WERI-Rb-1 (cell line): ENCODE data around the gene MAD1L1.
"Not testable (repeated sequence)": the region's sequence is repeated elsewhere in the genome, so short reads cannot be mapped to it uniquely, and the experiment has no call there.

Experiments
- DNase-seq: peaks from one replicate; pipeline ENCODE4 v3.0.0-alpha.2; 2020
- H3K27ac ChIP-seq: fragments of 250-450 bp; sonication (Bioruptor Pico); 2 replicates; pipeline ENCODE4 v1.5.1; 2020; ENCODE audit warnings: mild to moderate bottlenecking, moderate library complexity
- H3K27me3 ChIP-seq: fragments of 250-450 bp; sonication (Bioruptor Pico); 2 replicates; pipeline ENCODE4 v1.5.1; 2021; ENCODE audit warnings: mild to moderate bottlenecking, low read depth, moderate library complexity; ENCODE audit not compliant: insufficient read depth, severe bottlenecking
- H3K36me3 ChIP-seq: fragments of 250-450 bp; sonication (Bioruptor Pico); 2 replicates; pipeline ENCODE4 v1.5.1; 2020; ENCODE audit warnings: mild to moderate bottlenecking, moderate library complexity
- H3K4me3 ChIP-seq: 2 replicates; pipeline ENCODE4 v1.5.1; 2011; ENCODE audit warnings: low read depth, mild to moderate bottlenecking, control low read depth, low read length
- H3K9me3 ChIP-seq: fragments of 250-450 bp; sonication (Bioruptor Pico); 2 replicates; pipeline ENCODE4 v1.5.1; 2021; ENCODE audit warnings: mild to moderate bottlenecking, moderate library complexity; ENCODE audit not compliant: severe bottlenecking
- TF ChIP-seq, protein P1 (sequence below): IDR thresholded peaks from 2 replicates; pipeline ENCODE4 v1.5.1; 2011; ENCODE audit warnings: low read depth, mild to moderate bottlenecking, control low read depth, inconsistent platforms, low read length

Gene MAD1L1

DNA sequence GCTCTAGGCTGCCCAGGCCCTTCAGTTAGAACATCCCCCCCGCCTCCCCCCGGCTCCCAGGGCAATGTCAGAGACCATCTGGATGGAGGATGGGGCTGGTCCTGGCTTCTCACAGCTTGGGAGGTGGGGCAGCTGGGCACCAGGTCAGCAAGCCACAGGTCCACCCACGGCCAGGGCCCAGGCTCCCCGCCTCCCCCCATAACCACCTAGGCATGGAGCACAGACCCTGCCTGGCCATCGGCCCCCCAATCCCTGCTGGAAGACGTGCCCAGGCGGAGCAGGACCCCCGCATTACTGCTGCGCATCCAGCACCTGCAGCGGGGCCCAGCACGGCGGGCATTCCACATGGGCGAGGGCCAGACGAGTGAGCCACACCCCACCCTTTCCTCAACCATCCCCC, 393.0 kb downstream of the MAD1L1 start:
- Histone ChIP-seq H3K27me3 (no peaks in the 10 kb centered on the region), H3K4me3 (no peak overlapping the region), H3K9me3 (no peaks in the 10 kb centered on the region), H3K27ac (no peak overlapping the region), H3K36me3 (no peaks in the 10 kb centered on the region)
- TF ChIP-seq, protein P1, sequence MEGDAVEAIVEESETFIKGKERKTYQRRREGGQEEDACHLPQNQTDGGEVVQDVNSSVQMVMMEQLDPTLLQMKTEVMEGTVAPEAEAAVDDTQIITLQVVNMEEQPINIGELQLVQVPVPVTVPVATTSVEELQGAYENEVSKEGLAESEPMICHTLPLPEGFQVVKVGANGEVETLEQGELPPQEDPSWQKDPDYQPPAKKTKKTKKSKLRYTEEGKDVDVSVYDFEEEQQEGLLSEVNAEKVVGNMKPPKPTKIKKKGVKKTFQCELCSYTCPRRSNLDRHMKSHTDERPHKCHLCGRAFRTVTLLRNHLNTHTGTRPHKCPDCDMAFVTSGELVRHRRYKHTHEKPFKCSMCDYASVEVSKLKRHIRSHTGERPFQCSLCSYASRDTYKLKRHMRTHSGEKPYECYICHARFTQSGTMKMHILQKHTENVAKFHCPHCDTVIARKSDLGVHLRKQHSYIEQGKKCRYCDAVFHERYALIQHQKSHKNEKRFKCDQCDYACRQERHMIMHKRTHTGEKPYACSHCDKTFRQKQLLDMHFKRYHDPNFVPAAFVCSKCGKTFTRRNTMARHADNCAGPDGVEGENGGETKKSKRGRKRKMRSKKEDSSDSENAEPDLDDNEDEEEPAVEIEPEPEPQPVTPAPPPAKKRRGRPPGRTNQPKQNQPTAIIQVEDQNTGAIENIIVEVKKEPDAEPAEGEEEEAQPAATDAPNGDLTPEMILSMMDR, result no peak
- DNase-seq, result peak; percentile 42

- H3K27me3 ChIP-seq, H3K27ac ChIP-seq, H3K4me3 ChIP-seq, H3K9me3 ChIP-seq, H3K36me3 ChIP-seq: not testable (repeated sequence)
- DNase-seq, result peak; percentile 4
These were observed 393.7 kb downstream of the MAD1L1 start for GRCh38 chr7:1838911-1839531.

DNA sequence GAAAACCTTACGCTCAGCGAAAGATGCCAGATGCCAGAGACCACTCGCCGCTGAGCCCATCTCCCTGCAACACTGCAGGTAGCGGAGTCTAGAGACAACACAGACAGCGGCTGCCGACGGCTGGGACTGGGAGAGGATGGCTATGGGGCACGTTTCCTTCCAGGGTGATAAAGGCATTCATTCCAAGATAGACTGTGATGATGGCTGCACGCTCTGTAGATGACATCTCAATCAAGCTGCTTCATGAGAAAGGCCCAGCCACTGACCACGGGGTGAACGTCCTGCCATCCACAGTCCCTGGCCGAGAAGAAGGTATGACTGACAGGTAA, 394.2 kb downstream of the MAD1L1 start:
- DNase-seq, H3K27me3 ChIP-seq, H3K27ac ChIP-seq, H3K9me3 ChIP-seq, H3K4me3 ChIP-seq, H3K36me3 ChIP-seq: not testable (repeated sequence)

DNA sequence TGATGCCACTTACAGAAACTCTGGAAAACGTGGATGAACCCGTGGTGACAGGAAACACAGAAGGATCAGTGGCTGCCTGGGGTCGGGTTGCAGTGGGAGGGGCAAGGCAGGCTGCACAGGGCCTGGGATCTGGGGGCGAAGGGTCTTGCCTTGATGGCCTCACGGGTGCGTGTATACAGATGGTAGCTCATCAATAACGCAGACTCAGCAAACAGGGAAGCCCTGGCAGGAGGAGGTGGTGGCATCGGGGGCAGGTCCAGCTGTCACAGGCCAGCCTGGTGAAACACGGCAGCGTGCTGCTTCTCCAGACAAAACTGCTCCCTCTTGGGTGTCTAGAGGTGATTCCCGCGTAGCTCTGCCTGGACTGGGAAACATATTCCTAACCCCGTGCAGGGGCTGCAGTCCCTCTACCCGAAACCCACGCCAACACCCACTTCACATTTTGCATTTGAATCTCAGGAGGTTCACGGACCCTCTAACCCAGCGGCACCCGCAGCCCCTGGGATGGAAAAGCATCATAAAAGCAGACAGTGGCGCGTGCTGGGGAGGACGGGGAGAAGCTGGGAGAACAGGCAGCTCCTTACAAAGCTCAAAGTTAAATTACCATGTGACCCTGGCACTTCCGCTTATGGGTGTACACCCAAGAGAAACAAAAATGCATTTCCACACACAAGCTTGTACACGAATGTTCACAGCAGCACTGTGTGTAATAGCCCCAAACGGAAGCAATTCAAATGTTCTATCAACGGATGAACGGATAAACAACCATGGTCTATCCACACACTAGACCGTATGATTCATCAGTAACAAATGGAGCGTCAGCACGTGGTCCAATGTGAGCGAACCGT, 394.8 kb downstream of the MAD1L1 start:
- not testable (repeated sequence) for H3K27me3 ChIP-seq, H3K36me3 ChIP-seq, H3K27ac ChIP-seq, H3K4me3 ChIP-seq, H3K9me3 ChIP-seq
- DNase-seq, result peak; percentile 4

DNA sequence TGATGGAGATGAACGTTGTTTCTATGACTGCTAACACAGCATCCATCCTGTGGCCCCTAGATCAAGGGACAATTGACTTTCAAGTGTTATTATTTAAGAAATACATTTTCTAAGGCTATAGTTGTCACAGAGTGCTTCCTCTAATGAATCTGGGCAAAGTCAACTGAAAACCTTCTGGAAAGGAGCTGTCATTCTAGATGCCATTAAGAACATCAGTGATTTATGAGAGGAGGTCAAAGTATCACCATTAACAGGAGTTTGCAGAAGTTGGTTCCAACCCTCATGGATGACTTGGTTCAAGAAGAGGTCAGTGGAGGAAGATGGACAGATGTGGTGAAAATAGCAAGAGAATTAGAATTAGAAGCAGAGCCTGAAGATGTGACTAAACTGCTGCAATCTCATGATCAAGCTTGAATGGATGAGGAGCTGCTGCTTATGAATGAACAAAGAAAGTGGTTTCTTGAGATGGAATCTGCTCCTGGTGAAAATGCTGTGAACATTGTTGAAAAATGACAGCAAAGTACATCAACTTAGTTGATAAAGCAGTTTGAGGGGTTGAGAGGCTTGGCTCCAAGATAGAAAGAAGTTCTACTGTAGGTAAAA, 400.7 kb downstream of the MAD1L1 start:
- DNase-seq, H3K4me3 ChIP-seq, H3K27me3 ChIP-seq, H3K9me3 ChIP-seq, H3K27ac ChIP-seq, H3K36me3 ChIP-seq: not testable (repeated sequence)

DNA sequence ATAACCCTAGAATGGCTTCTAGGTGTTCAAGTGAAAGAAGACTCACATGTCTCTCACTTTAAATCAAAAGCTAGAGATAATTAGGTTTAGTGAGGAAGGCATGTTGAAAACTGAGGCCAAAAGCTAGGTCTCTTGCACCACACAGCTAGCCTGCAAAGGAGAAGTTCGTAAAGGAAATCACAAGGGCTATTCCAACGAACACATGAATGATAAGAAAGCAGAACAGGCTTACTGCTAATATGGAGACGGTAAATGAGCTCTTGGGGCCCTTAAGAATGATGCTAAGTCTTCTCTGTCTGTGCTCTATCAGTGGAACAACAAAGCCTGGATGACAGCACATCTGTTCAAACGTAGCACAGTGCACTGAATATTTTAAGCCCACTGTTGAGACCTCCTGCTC, 401.3 kb downstream of the MAD1L1 start:
- H3K9me3 ChIP-seq, H3K27me3 ChIP-seq, H3K4me3 ChIP-seq, H3K36me3 ChIP-seq, H3K27ac ChIP-seq, DNase-seq: not testable (repeated sequence)

DNA sequence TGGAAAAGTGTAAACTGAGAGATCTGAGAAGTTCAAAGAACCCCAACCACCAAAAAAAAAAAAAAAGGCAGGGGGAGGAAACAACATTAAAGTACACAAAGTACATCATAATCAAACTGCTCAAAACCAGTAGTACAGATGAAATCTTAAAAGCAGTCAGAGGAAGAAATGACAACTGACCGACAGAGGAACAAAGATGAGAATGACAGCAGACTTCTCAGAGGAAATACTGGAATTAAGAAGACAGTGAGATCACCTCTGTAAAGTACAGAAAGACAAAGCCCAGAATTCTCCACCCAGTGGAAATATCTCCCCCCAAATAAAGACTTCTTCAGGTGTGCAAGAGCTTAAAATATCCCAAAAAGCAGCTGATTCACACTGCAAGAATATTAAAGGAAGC, 403.1 kb downstream of the MAD1L1 start:
- H3K27me3 ChIP-seq, H3K9me3 ChIP-seq, H3K36me3 ChIP-seq, H3K27ac ChIP-seq, H3K4me3 ChIP-seq, DNase-seq: not testable (repeated sequence)

DNA sequence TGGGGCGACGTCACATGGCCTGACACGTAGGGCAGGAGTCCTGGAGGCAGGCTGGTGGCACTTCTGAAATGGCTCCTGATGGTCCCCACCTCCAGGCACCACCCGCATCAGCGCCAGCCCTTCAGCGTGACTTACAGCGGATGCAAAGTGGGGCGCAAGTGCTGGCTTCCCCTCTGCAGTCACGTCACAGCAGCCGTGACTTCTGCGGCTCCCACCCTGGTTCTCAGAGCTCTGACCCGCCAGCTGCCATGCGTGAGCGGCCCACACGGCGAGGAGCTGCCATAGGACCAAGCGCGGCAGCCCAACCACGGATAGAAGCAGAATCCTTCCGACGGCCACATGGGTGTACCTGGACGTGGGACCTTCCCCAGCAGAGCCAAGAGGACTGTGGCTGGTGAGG, 403.6 kb downstream of the MAD1L1 start:
- Histone ChIP-seq H3K4me3 (no peak overlapping the region), H3K27ac (no peak overlapping the region), H3K36me3 (no peaks in the 10 kb centered on the region), H3K9me3 (no peaks in the 10 kb centered on the region), H3K27me3 (no peaks in the 10 kb centered on the region)
- TF ChIP-seq, protein P1, result no peak
- no peak for DNase-seq

DNA sequence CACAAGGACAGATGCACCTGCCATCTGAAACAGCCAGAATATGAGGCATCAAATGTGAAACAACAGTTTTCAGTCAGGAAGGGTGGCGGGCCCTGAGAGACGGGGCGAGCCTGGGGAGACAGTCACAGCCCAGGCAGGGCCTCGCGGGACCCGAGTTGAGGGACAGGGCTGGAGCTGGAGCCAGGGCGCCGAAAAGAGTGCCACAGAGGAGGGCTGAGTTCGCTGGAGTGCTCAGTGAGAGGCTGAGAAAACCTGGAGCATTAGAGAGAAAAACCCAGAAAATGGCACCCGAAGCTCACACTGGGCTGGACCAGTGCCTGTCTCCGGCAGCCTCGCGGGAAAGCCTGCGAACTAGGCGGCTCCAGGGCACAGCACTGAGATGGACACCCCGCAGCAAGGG, 404.6 kb downstream of the MAD1L1 start:
- not testable (repeated sequence) for H3K27me3 ChIP-seq, DNase-seq, H3K9me3 ChIP-seq, H3K27ac ChIP-seq, H3K4me3 ChIP-seq, H3K36me3 ChIP-seq

DNA sequence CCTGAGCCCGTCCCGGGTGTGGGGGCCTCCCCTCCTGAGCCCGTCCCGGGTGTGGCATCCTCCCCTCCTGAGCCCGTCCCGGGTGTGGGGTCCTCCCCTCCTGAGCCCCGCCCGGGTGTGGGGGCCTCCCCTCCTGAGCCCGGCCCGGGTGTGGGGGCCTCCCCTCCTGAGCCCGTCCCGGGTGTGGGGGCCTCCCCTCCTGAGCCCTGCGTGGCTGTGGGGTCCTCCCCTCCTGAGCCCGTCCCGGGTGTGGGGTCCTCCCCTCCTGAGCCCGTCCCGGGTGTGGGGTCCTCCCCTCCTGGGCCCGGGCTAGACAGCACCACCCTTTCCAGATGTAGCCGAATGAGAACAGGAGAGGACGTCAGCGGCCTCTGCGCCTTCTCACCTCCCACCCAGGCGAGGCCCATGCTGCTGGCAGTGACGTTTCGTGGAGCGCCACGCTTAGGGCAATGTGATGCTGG, 405.2 kb downstream of the MAD1L1 start:
- H3K4me3 ChIP-seq, H3K27ac ChIP-seq, H3K36me3 ChIP-seq, DNase-seq, H3K27me3 ChIP-seq, H3K9me3 ChIP-seq: not testable (repeated sequence)

GRCh38 chr7:1826931-1827330, 405.8 kb downstream of the MAD1L1 start:
- not testable (repeated sequence) for H3K4me3 ChIP-seq, DNase-seq, H3K27me3 ChIP-seq, H3K27ac ChIP-seq, H3K36me3 ChIP-seq, H3K9me3 ChIP-seq
